GM19324 (cell line): ENCODE data around the gene IFNGR2.
"Not testable (repeated sequence)": the region's sequence is repeated elsewhere in the genome, so short reads cannot be mapped to it uniquely, and the experiment has no call there.

Experiments used
- ATAC-seq: cut with Tn5 transposase; IDR thresholded peaks from one replicate; pipeline ENCODE4 v1.9.1; 2021; ENCODE audit warnings: mild to moderate bottlenecking, moderate library complexity; ENCODE audit not compliant: unreplicated experiment, low FRiP score

Gene IFNGR2

GRCh38 chr21:33375101-33375644 is 28.0 kb upstream of the IFNGR2 start:
- no peak for ATAC-seq

GRCh38 chr21:33377221-33377920 is 25.8 kb upstream of the IFNGR2 start:
- ATAC-seq: no peak

GRCh38 chr21:33378081-33378480 is 25.1 kb upstream of the IFNGR2 start:
- no peak for ATAC-seq

GRCh38 chr21:33379934-33380333 is 23.3 kb upstream of the IFNGR2 start:
- ATAC-seq: not testable (repeated sequence)

- peak; percentile 51 for ATAC-seq
Observed at GRCh38 chr21:33380483-33380998, 22.7 kb upstream of the IFNGR2 start.

- ATAC-seq: not testable (repeated sequence)
Observed at GRCh38 chr21:33381381-33381780, 21.8 kb upstream of the IFNGR2 start.

GRCh38 chr21:33383056-33383888 is 19.9 kb upstream of the IFNGR2 start:
- peak; percentile 68 for ATAC-seq

- no peak for ATAC-seq
Observed at GRCh38 chr21:33384841-33385331, 18.3 kb upstream of the IFNGR2 start.

- ATAC-seq: no peak
Observed at GRCh38 chr21:33386222-33386784, 16.9 kb upstream of the IFNGR2 start.

- ATAC-seq: no peak
Observed at GRCh38 chr21:33387294-33387693, 15.9 kb upstream of the IFNGR2 start.

- ATAC-seq: no peak
Observed at GRCh38 chr21:33388188-33388587, 15.0 kb upstream of the IFNGR2 start.

- no peak for ATAC-seq
Observed at GRCh38 chr21:33390479-33390878, 12.7 kb upstream of the IFNGR2 start.

- no peak for ATAC-seq
Observed at GRCh38 chr21:33391656-33392055, 11.6 kb upstream of the IFNGR2 start.

- no peak for ATAC-seq
Observed at GRCh38 chr21:33392284-33392985, 10.8 kb upstream of the IFNGR2 start.

- no peak for ATAC-seq
Observed at GRCh38 chr21:33393348-33393747, 9.9 kb upstream of the IFNGR2 start.

GRCh38 chr21:33394260-33394659 is 9.0 kb upstream of the IFNGR2 start:
- no peak for ATAC-seq

GRCh38 chr21:33395891-33396331 is 7.3 kb upstream of the IFNGR2 start:
- ATAC-seq: no peak

GRCh38 chr21:33396436-33396835 is 6.8 kb upstream of the IFNGR2 start:
- no peak for ATAC-seq

- ATAC-seq: no peak
Observed at GRCh38 chr21:33396951-33397350, 6.3 kb upstream of the IFNGR2 start.

GRCh38 chr21:33397717-33398116 is 5.5 kb upstream of the IFNGR2 start:
- ATAC-seq: no peak
